ENCODE measurements around the gene PEX14.

PEX14 gene

DNA sequence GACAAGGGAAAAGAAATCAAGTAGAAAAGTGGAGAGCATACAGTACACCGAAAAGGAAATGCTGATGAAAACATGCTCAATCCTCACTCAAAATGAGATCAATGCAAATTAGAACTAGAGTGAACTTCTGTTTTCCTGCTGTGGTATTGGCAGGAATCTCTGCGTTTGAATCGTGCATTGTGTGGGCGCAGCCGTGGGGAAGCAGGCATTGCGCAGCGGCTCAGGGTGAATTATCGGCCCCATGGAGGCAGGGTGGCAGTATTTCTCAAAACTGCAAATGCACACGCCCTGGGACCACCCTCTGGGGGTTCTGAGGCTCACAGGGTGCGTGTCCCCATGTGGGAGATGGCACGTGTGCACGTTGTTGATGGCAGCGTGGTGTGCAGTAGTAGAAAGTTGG is 140.6 kb downstream of the PEX14 start:
- TF ChIP-seq, protein P1, sequence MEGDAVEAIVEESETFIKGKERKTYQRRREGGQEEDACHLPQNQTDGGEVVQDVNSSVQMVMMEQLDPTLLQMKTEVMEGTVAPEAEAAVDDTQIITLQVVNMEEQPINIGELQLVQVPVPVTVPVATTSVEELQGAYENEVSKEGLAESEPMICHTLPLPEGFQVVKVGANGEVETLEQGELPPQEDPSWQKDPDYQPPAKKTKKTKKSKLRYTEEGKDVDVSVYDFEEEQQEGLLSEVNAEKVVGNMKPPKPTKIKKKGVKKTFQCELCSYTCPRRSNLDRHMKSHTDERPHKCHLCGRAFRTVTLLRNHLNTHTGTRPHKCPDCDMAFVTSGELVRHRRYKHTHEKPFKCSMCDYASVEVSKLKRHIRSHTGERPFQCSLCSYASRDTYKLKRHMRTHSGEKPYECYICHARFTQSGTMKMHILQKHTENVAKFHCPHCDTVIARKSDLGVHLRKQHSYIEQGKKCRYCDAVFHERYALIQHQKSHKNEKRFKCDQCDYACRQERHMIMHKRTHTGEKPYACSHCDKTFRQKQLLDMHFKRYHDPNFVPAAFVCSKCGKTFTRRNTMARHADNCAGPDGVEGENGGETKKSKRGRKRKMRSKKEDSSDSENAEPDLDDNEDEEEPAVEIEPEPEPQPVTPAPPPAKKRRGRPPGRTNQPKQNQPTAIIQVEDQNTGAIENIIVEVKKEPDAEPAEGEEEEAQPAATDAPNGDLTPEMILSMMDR (IDR thresholded peaks at IDR 0.05; ENCODE audit: insufficient read depth, low read depth, low read length, missing control alignments) = no peak
- H3K4me3 ChIP-seq (ENCODE audit: low read length) = no peak overlapping the region

DNA sequence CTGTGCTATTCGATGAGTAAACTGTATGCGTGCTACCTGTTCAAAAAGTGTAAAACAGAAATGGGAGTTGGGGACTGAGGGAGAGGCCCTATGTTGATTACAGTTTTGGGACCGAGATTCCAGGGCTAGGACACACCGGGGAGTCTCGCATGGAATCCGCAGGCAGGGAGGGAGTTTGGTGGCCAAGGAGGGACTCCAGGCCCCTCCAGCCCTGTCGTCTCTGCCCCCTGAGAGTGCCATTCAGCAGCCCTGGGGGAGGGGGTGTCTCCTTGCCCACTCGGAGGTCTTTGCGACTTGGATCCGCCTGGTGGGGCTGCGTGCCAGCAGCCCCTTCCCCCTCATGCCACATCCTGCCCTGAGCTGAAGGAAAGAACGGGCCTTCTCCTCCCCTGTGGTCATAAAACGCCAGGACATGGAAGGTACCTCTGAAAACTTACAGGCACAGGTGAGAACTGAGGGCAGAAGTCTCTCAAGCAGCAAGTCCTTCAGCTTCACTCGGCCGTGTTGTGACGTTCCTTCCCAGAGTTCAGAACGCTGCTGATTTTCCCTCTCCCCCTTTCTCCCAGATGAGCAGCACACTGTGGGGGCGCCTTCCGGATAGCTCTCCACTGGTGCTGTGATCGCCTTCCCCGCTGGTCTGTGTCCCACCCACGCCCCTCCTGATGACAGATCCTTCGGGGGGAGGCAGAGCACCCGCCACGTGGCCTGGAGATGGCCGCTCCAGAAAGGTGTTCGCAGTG is 141.4 kb downstream of the PEX14 start:
- DNase-seq (ENCODE audit: low read depth) = no peak
- H3K4me3 ChIP-seq (ENCODE audit: low read length) = no peak overlapping the region
- TF ChIP-seq, protein P1 (IDR thresholded peaks at IDR 0.05; ENCODE audit: insufficient read depth, low read depth, low read length, missing control alignments) = no peak

More for the DNA sequence above, 140.6 kb downstream of the PEX14 start:
- DNase-seq (ENCODE audit: low read depth) = no peak

DNA sequence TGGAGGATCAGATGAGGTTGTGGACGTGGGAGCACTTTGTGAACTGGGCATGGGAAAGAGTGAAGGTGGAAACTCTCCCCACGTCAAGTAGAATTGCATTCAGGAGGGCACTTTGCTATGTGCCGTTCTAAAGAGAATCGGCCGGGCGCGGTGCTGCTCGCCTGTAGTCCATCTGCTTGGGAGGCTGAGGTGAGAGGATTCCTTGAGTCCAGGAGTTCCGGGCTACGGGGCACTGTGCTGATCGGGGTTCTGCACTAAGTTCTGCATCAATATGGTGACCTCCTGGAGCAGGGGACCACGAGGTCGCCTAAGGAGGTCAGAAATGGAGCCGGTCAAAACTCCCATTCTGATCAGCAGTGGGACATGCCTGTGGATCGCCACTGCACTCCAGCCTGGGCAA is 141.9 kb downstream of the PEX14 start:
- no peak overlapping the region for H3K4me3 ChIP-seq (ENCODE audit: low read length)
- TF ChIP-seq, protein P1 (IDR thresholded peaks at IDR 0.05; ENCODE audit: insufficient read depth, low read depth, low read length, missing control alignments) = no peak
- DNase-seq (ENCODE audit: low read depth) = no peak

DNA sequence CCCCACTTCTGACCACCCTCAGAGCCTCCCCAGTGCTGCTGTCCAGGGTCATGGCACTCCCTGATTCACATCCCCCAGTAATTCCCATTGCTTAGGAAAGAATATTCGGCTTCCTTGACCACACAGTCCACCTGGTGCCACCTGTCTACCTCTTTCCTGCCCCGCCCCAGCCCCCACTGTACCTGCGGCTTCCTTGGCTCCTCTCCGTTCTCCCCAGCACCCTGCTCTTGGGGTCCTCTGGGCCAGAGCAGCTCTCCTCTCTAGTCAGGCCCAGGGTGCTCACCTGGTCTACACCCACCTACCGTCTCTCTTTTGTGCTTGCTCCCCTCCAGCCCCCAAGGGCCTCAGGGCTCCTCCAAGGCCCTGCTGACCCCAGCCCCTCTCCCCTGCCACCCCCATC is 142.6 kb downstream of the PEX14 start:
- no peak for DNase-seq (ENCODE audit: low read depth)
- TF ChIP-seq, protein P1 (IDR thresholded peaks at IDR 0.05; ENCODE audit: insufficient read depth, low read depth, low read length, missing control alignments) = no peak
- H3K4me3 ChIP-seq (ENCODE audit: low read length) = no peak overlapping the region

DNA sequence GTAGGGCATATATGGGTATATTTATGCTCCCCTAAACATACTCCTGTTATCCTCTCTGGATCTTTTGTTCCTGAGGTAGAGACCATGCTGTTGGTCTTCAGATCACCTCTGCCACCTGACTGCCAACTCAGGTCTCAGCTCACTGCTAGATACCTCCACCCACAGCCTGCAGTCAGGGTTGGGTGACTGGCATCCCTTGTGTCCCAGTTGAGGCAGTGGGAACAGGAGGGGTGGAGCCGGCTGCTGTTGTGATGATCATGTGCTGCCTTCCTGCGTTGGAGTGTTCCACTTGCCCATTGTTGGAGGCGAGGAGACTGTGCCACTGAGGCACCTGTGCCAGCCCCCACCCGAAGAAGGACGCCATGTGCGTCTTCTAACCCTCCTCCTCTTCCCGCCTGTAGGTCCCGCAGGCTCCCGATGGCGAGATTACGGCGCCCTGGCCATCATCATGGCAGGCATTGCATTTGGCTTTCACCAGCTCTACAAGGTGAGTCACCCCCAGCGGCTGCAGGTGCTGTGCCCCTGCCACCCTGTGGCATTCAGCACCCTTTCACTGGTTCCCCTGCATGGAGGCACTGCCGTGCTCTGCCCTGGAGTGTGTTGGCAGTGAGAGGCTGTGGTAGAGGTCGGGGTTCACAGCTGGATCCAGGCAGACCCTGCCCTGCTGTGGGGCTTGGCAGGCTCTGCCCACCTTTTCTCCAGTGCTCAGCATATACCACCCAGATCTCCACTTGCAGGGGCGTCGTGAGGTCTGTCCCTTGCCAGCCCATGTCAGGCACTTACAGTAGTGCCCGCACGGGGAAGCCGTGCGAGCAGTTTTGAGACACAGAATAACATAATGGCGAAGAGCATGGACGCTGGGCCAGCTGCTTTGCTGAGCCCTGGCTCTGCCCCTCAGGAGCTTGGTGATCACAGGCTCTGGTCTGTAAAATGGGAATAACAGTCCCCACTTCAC is 143.5 kb downstream of the PEX14 start:
- TF ChIP-seq, protein P1 (IDR thresholded peaks at IDR 0.05; ENCODE audit: insufficient read depth, low read depth, low read length, missing control alignments) = no peak
- no peak overlapping the region for H3K4me3 ChIP-seq (ENCODE audit: low read length)

DNA sequence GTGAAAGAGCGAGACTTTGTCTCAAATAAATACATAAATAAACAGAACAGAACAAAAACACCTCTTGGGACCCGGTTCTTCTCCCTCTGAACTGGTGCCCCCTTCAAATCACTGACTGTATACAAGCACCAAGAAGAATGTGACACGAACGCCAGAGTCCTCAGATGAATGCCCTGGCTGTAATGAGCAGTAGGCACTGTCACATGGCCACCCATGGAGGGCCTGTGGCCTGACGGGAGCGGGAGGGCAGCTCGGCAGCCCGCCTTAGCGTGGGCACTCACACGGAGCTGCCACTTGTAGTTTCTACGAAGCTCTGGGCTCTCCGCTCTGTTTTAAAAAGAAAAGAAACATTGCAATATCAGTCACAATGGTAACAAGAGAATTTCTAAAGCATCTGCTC is 146.0 kb downstream of the PEX14 start:
- H3K4me3 ChIP-seq (ENCODE audit: low read length) = no peak overlapping the region
- TF ChIP-seq, protein P1 (IDR thresholded peaks at IDR 0.05; ENCODE audit: insufficient read depth, low read depth, low read length, missing control alignments) = no peak
- no peak for DNase-seq (ENCODE audit: low read depth)

More for the DNA sequence above, 143.5 kb downstream of the PEX14 start:
- no peak for DNase-seq (ENCODE audit: low read depth)
